ENCODE measurements around the gene PCMTD2. TPM values are rescaled to one million over a fixed set of nuclear protein-coding genes. Genes with fewer than 3 reads are reported as not detected.
"Not testable (repeated sequence)": the region's sequence is repeated elsewhere in the genome, so short reads cannot be mapped to it uniquely, and the experiment has no call there.

Gene PCMTD2
- total RNA-seq, 1 donor from 2014 or later, result 65.7 TPM

- DNase-seq (ENCODE audit: low spot score), result no peak
Observed at GRCh38 chr20:64256282-64256935, 861 bp downstream of the PCMTD2 start.

- DNase-seq (ENCODE audit: low spot score), result no peak
Observed at GRCh38 chr20:64257107-64257757, 1.7 kb downstream of the PCMTD2 start.

- DNase-seq (ENCODE audit: low spot score), result no peak
Observed at GRCh38 chr20:64258071-64258823, 2.7 kb downstream of the PCMTD2 start.

DNA sequence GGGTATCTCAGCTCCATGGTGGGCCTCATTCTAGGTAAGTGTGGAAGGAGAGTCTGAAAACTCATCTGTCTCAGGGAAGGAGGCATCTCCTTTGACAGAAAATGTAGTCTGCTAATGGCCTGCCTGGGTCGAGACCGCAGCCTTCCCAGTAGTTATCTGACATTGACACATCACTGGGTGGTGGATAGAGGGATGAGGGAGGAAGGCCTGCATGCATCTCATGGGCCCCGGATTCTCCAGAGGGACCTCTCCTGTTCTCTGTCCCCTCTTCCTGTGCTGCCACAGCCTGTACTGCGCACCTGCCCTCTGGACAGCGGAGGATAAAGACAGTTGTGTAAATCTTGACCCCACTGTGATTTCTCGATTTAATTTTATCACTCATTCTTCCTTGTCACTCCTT, 4.7 kb downstream of the PCMTD2 start:
- no peak for DNase-seq (ENCODE audit: low spot score)

- peak; percentile 91 for DNase-seq (ENCODE audit: low spot score)
Observed at GRCh38 chr20:64261138-64261537, 5.6 kb downstream of the PCMTD2 start.

GRCh38 chr20:64264091-64264490, 8.5 kb downstream of the PCMTD2 start:
- DNase-seq (ENCODE audit: low spot score), result no peak

- no peak for DNase-seq (ENCODE audit: low spot score)
Observed at GRCh38 chr20:64265201-64265600, 9.7 kb downstream of the PCMTD2 start.

DNA sequence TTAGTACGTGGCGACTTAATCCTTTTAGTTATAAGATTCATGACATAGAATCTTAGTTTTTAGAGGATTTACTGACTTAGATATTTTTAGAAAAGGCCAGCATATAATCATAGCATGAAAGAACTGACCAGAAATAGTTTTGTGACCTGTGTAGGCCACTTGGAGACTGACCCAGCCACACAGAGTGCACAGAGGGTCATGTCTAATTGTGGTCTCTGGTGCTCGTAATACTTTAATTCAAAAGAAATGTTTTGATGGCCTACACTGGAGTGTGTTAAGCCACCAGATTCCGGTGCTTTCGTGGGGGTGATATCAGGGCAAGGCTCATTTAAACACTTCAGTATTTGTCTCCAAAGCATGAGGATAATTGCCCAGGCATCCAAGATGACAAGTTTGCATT, 11.4 kb downstream of the PCMTD2 start:
- DNase-seq (ENCODE audit: low spot score), result no peak

- no peak for DNase-seq (ENCODE audit: low spot score)
Observed at GRCh38 chr20:64268174-64268573, 12.6 kb downstream of the PCMTD2 start.

DNA sequence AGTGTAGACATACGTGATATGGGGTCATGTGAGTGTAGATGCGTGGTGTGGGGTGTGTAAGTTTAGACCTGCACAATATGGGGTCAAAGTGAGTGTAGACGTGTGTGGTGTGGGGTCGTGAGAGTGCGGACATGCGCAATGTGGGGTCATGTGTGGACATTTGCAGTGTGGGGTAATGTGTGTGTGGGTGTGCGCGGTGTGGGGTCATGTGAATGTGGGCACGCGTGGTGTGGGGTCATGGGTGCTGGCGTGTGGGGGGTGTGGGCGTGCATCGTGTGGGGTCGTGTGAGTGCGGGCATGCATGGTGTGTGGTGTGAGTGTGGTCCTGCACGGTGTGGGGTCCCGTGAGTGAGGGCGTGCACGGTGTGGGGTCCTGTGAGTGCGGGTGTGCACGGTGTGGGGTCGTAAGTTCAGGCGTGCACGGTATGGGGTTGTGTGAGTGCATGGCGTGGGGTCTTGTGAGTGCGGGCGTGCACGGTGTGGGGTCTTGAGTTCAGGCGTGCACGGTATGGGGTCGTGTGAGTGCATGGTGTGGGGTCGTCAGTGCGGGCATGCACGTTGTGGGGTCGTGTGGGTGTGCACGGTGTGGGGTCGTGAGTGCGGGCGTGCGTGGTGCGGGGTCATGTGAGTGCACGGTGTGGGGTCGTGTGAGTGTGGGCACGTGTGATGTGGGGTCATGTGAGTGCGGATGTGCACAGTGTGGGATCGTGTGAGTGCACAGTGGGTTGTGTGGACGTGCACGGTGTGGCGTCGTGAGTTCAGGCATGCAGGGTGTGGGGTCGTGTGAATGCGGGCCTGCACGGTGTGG, 14.3 kb downstream of the PCMTD2 start:
- no peak for DNase-seq (ENCODE audit: low spot score)

DNA sequence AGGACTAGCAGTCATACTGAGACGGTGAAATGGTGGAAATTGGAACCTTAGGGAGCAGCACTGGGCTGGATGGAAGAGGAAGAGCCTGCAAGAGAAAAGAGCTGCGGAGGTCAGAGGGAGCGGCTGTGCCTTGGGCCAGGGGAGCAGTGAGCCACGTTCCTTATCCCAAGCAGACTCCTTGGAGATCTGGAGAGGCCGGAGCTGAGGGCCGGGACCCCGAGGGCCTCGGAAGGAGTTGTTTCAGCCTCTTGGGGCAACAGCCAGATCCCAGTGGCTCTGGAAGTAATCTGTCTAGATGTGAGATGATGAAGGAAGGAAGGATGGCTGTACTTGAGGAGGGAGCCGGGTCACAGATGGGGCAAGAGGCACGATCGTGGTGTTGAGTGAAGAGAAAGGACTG, 16.1 kb downstream of the PCMTD2 start:
- DNase-seq (ENCODE audit: low spot score), result no peak

GRCh38 chr20:64273109-64273508, 17.6 kb downstream of the PCMTD2 start:
- no peak for DNase-seq (ENCODE audit: low spot score)

DNA sequence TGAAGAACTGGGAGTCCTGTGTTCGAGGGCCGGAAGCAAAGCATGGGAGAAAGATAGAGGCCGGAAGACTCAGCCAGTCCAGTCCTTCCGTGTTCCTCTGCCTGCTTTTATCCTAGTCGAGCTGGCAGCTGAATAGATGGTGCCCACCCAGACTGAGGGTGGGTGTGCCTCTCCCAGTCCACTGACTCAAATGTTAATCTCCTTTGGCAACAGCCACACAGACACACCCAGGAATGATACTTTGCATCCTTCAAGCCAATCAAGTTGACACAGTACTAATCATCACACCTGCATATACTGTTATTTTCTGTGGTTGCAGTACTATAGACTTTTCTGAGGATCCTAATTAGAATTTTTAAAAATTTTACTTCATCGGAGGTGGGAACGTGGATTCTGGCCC, 21.3 kb downstream of the PCMTD2 start:
- no peak for DNase-seq (ENCODE audit: low spot score)

- no peak for DNase-seq (ENCODE audit: low spot score)
Observed at GRCh38 chr20:64277571-64278316, 22.2 kb downstream of the PCMTD2 start.

DNA sequence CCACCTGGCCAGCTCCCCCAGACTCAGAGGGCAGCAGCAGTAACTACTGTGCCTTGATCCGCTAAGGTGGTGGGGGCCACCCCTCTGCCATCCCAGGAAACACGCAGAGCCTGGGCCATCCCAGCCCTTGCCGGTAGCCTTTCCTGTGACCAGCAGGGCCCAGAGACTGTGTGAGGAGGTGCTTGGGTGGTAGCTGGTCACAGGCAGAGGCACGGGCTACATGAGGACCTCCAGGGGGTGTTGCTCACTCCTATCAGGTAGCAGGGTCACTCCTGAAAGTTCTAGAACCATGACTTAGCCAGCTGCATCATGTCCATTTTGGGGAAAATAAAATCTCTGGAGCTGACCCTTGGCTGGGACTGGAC, 22.8 kb downstream of the PCMTD2 start:
- no peak for DNase-seq (ENCODE audit: low spot score)

GRCh38 chr20:64279826-64280459, 24.4 kb downstream of the PCMTD2 start:
- no peak for DNase-seq (ENCODE audit: low spot score)

DNA sequence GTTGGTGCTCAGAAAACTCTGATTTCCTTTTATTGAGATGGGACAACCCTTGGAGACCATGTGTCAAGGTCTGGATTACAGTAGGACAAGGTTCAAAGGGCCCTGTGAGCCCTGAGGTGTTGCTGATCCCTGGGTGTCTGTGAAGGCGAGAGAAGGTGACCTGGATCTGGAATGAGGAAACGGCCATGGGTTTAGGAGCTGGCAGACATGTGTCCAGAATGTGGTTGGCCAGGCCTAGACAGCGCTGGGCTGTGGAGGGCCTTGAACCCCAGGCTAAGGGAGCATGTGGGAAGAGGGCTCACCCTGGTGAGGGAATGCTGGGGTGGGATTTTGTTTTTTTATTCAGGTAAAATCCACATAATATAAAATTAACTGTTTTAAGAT, 24.9 kb downstream of the PCMTD2 start:
- no peak for DNase-seq (ENCODE audit: low spot score)

- no peak for DNase-seq (ENCODE audit: low spot score)
Observed at GRCh38 chr20:64283646-64284045, 28.1 kb downstream of the PCMTD2 start.

DNA sequence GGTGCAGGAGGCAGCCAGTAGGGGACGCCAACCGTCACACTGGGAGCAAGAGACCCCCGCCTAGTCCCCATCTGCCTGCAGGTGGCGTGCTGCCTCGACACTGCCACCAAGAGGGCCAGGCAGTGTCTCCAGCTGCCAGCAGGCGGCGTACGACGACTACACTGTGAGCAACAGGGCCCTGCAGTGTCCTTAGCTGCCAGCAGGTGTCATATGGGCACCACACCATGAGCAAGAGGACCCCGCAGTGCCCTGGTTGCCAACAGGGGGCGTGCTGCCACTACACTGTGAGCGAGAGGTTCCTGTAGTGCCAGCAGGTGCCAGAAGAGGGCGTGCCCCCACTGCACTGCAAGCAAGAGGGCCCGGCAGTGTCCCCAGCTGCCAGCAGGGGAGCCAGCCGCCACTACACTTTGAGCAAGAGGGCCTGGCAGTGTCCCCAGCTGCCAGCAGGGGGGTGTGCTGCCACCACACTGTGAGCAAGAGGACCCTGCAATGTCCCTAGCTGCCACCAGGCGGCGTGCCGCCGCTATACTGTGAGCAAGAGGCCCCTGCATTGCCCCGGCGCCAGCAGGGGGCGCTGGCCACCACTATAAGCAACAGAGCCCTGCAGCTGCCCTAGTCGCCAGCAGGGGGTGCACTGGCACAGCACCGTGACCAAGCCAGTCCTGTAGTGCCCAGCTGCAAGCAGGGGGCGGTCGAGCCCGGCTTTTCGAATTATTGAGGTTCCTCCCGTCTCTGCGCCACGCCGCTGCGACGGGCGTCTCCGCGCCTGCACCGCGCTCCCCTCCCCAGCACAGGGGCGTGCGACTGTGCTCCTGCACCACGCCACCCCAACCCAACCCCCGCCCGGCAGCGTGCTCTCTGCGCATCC, 30.3 kb downstream of the PCMTD2 start:
- not testable (repeated sequence) for DNase-seq (ENCODE audit: low spot score)

Measured in umbilical cord (tissue), 2 donors.